K562 (cell line): ENCODE measurements around the gene CCDC148. TPM values are rescaled to one million over a fixed set of nuclear protein-coding genes. Genes with fewer than 3 reads are reported as not detected.

Experiments
- ARID1B ChIP-seq: fragments of 450-650 bp; IDR thresholded peaks from 2 replicates; pipeline ENCODE4 v1.6.1; 2016; ENCODE audit warnings: antibody characterized with exemption, mild to moderate bottlenecking, inconsistent platforms
- ATF3 ChIP-seq, 2 experiments: fragments of 450-650 bp in 1 of 2; sonication (generic) in 1 of 2; formaldehyde crosslinking in 1 of 2; IDR thresholded peaks in 1 of 2; conservative IDR thresholded peaks in 1 of 2; 2 replicates each; pipeline versions ENCODE4 v1.6.1 to v1.8.1; 2016 to 2023; ENCODE audit warnings: mild to moderate bottlenecking in 2 of 2, moderate library complexity in 2 of 2, inconsistent platforms in 1 of 2, missing genetic modification reagents in 1 of 2
- CEBPB ChIP-seq: fragments of 450-650 bp; IDR thresholded peaks from 2 replicates; pipeline ENCODE4 v1.6.1; 2016; ENCODE audit warnings: missing genetic modification characterization, missing compliant biosample characterization
- CEBPG ChIP-seq, 3 experiments: fragments of 200-800 bp in 1 of 3; sonication (Bioruptor generic) in 1 of 3; sonication (generic) in 1 of 3; formaldehyde crosslinking in 1 of 3; IDR thresholded peaks in 2 of 3; conservative IDR thresholded peaks in 1 of 3; 2 replicates each; pipeline versions ENCODE4 v1.6.1 to v1.8.0; 2016 to 2022; ENCODE audit warnings: missing compliant biosample characterization in 2 of 3, missing genetic modification characterization in 2 of 3, mild to moderate bottlenecking in 1 of 3, missing genetic modification reagents in 1 of 3
- CEBPZ ChIP-seq: fragments of 150-350 bp; IDR thresholded peaks from 2 replicates; pipeline ENCODE4 v1.6.1; 2014; ENCODE audit warnings: low read depth, mild to moderate bottlenecking, low read length, borderline replicate concordance
- FOS ChIP-seq: IDR thresholded peaks from 3 replicates; pipeline ENCODE4 v1.6.1; 2011; ENCODE audit not compliant: insufficient read length; ENCODE audit errors: extremely low read depth
- IRF9 ChIP-seq: fragments of 450-650 bp; IDR thresholded peaks from 2 replicates; pipeline ENCODE4 v1.6.1; 2016; ENCODE audit warnings: missing biosample characterization, missing genetic modification characterization
- MEIS2 ChIP-seq: fragments of 450-650 bp; IDR thresholded peaks from 2 replicates; pipeline ENCODE4 v1.6.1; 2014; ENCODE audit warnings: mild to moderate bottlenecking; ENCODE audit not compliant: partially characterized antibody
- NFATC3 ChIP-seq: fragments of 450-650 bp; IDR thresholded peaks from 2 replicates; pipeline ENCODE4 v1.6.1; 2017; ENCODE audit warnings: mild to moderate bottlenecking
- PBX2 ChIP-seq, 2 experiments: IDR thresholded peaks in 1 of 2; conservative IDR thresholded peaks in 1 of 2; 2 replicates each; pipeline ENCODE4 v1.6.1; 2016; ENCODE audit warnings: low read depth in 2 of 2, mild to moderate bottlenecking in 1 of 2, missing compliant biosample characterization in 1 of 2, missing genetic modification characterization in 1 of 2, moderate library complexity in 1 of 2
- RBM17 ChIP-seq: fragments of 200-400 bp; formaldehyde crosslinking; IDR thresholded peaks from 2 replicates; pipeline ENCODE4 v1.6.1; 2017; ENCODE audit warnings: low read depth, mild to moderate bottlenecking, low read length, borderline replicate concordance
- RBM25 ChIP-seq: fragments of 200-400 bp; formaldehyde crosslinking; IDR thresholded peaks from 2 replicates; pipeline ENCODE4 v1.6.1; 2018; ENCODE audit warnings: low read length, low read depth, moderate library complexity; ENCODE audit not compliant: severe bottlenecking
- SPI1 ChIP-seq: IDR thresholded peaks from 2 replicates; pipeline ENCODE4 v1.6.1; 2011; ENCODE audit warnings: low read depth, low read length, control low read depth, borderline replicate concordance
- TCFL5 ChIP-seq: fragments of 250-450 bp; sonication (Bioruptor Pico); conservative IDR thresholded peaks from 2 replicates; pipeline ENCODE4 v1.6.1; 2021; ENCODE audit warnings: mild to moderate bottlenecking, moderate library complexity, matching md5 sums
- WHSC1 ChIP-seq: IDR thresholded peaks from one replicate; pipeline ENCODE4 v1.6.1; 2012; ENCODE audit warnings: low read length, control low read depth, inconsistent platforms
- YY1 ChIP-seq, 3 experiments: IDR thresholded peaks; 2 replicates each; pipeline ENCODE4 v1.6.1; 2011; ENCODE audit warnings: low read length in 2 of 3, mild to moderate bottlenecking in 2 of 3, moderate library complexity in 2 of 3, borderline replicate concordance in 1 of 3, control low read depth in 1 of 3, low read depth in 1 of 3; ENCODE audit not compliant: insufficient read depth in 3 of 3, insufficient replicate concordance in 2 of 3, control insufficient read depth in 1 of 3, insufficient read length in 1 of 3; ENCODE audit errors: extremely low read depth in 1 of 3
- polyA plus RNA-seq, 8 experiments: library from polyadenylated mRNA; depleted of rRNA in 4 of 8; stranded (reverse) in 5 of 8; unstranded in 3 of 8; fragments of >200 nt; fragmentation: Nextera tagmentation in 2 of 8; fragmentation: Illumina TruSeq in 1 of 8; extraction: Ambion mirVana in 2 of 8; extraction: Trizol in 1 of 8; gene quantifications; 2 replicates each; pipeline versions ENCODE4 v1.2.1 to v1.2.3, GENCODE V29; 2011 to 2014; ENCODE audit warnings: inconsistent platforms in 1 of 8, missing spikeins in 1 of 8
- total RNA-seq, 7 experiments: library from RNA; depleted of rRNA in 6 of 7; stranded (reverse); fragments of >200 nt in 6 of 7; fragmentation: Illumina TruSeq in 2 of 7; extraction: Trizol in 2 of 7; gene quantifications; 2 replicates each; pipeline versions ENCODE4 v1.2.1 to v1.2.3, GENCODE V29; 2011 to 2021; ENCODE audit warnings: low replicate concordance in 1 of 7

Gene CCDC148
- total and polyA plus RNA-seq, 9 of the 15 experiments (the other 6 are each of a cell fraction or from before 2014, with no cell fraction given), result 0.10 to 1.4 (median 0.65) TPM

- peak in 1 of 3 experiments; percentile 40 for TF ChIP-seq YY1 (IDR thresholded peaks at IDR 0.05; ENCODE audit: borderline replicate concordance in 1 of 3, control insufficient read depth in 1 of 3, extremely low read depth in 1 of 3, insufficient read depth in 3 of 3, insufficient read length in 1 of 3, insufficient replicate concordance in 2 of 3, low read depth in 1 of 3, low read length in 2 of 3)
- TF ChIP-seq FOS, result peak; percentile 3
- TF ChIP-seq SPI1, result peak; percentile 99
- TF ChIP-seq ATF3 (IDR thresholded peaks at IDR 0.05), result peak; percentile 77; the same call in 1 of the 2 replicates
- no peak for TF ChIP-seq ATF3 (CRISPR knock-in tag; conservative IDR thresholded peaks at IDR 0.05)
- no peak for TF ChIP-seq NFATC3
- TF ChIP-seq PBX2 (CRISPR knock-in tag; IDR thresholded peaks at IDR 0.05; ENCODE audit: low read depth), result no peak
- TF ChIP-seq PBX2 (tag; conservative IDR thresholded peaks at IDR 0.05; ENCODE audit: low read depth), result peak; percentile 81
- TF ChIP-seq RBM17, result no peak
- peak; percentile 90 for TF ChIP-seq MEIS2
- TF ChIP-seq CEBPZ, result no peak
- TF ChIP-seq TCFL5, result no peak
- TF ChIP-seq IRF9 (tag), result 0 out of 2 replicates have a peak, but pooled peaks have one; percentile 18
- TF ChIP-seq WHSC1, result no peak
- peak; percentile 84 for TF ChIP-seq CEBPB (tag)
- TF ChIP-seq ARID1B, result peak; percentile 30; the same call in 1 of the 2 replicates
- TF ChIP-seq CEBPG (CRISPR knock-in tag; IDR thresholded peaks at IDR 0.05), result no peak
- peak; percentile 90 to 96 for TF ChIP-seq CEBPG (tag; conservative IDR thresholded peaks at IDR 0.05 in 1 of 2, IDR thresholded peaks at IDR 0.05 in 1 of 2)
- peak; percentile 16 for TF ChIP-seq RBM25
These were observed 313.8 kb downstream of the CCDC148 start (continued) for GRCh38 chr2:158142568-158143332.
